GM21717 (cell line): Measurements from ENCODE around the gene CPEB1.
"Not testable (repeated sequence)": the region's sequence is repeated elsewhere in the genome, so short reads cannot be mapped to it uniquely, and the experiment has no call there.

Experiments used
- ATAC-seq: cut with Tn5 transposase; IDR thresholded peaks from one replicate; pipeline ENCODE4 v1.9.1; 2021; ENCODE audit warnings: mild to moderate bottlenecking, moderate library complexity; ENCODE audit not compliant: unreplicated experiment

Gene CPEB1

DNA sequence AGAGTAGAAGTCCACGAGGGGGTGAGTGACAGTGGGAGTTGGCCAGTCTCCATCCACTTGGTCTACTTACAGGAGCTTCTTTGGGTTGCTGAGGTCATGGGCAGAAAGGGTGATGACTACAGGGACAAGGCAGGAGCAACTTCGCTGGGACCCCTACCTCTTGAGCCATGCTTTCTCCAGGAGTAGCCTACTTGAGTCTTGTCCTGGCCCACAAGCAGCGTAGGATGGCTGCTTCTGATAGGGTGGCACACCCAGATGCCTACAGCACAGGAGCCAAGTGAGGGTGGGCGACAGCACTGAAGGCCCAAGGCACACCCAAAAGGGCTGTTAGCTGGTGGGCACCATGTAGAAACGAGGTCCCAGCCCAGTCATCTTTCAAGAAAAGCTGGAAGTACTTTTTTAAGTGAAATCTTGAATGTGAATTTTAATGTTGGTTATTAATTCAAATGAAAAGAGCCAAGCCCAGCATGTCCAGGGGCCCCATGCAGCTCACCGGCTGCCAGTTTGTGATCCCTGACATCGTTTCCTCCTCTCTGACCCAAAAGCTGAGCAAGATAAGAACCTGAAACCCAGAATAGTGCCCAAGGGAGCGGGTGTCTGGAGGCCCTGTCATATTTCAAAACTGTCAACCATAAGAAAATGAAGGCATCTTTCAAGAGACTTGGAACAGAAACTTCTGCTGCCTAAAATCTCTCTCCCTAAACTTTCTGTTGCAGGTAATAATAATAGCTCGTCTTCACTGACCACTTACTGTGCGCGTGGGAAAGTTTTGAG, 2.2 kb upstream of the CPEB1 start:
- no peak for ATAC-seq

DNA sequence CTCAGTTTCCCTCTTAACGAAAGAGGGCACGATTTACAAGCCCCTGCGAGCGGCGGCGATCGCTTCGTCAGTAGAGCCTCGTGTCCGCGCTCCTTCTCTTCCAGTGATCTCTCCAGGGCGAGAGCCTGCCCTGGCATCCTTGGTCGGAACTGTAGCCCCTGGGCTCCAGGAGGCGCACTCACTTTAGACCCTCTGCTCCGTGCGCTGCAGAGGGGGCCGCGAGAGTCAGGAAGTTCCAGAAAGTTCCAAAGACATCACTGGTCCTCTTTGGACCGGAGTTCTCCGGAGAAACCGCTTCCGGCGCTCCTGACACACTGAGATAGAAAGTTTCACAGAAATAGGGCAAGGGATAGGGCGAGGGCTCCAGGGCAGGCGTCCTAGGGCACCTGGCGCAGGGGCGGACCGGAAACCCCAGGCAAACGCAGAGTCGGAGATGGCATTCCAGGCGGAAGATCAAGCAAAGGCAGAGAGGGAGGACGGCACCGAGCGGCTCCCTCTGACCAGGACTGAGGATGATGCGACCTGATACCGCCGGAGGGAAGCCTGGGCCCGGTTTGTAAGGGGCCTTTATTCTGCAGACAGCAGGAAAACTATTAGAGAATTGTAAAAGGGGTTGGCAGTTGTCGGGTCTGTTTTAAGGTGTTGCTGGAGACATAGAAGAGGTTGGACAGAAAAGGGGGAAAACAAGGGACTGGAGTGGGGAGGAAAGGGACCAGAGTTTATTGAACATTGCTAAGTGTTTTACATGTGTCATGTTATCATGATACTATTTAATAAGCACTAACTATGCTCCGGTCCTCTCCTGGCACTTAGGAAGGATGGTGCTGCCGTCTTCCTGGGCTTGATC, 1.3 kb upstream of the CPEB1 start:
- no peak for ATAC-seq

DNA sequence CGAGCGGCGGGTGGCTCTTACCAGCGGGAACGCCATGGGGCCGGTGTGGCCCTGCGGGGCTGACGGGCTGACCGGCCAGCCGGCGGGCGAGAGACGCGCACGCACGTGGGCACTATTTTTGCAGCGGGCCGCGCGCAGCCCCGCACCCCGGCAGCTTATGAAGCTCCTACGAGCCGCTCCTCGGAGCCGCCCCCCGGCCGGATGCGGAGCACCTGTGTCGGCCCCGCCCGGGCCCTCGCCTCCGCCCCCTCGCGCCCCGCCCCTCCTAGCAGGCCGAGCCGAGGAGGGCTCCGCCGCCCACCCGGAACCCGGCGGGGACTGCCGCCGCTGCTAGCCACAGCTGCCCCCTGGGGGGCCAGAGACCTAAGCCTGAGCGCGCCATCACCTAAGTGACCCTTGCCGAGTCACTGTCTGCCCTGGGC, 683 bp upstream of the CPEB1 start:
- no peak for ATAC-seq

DNA sequence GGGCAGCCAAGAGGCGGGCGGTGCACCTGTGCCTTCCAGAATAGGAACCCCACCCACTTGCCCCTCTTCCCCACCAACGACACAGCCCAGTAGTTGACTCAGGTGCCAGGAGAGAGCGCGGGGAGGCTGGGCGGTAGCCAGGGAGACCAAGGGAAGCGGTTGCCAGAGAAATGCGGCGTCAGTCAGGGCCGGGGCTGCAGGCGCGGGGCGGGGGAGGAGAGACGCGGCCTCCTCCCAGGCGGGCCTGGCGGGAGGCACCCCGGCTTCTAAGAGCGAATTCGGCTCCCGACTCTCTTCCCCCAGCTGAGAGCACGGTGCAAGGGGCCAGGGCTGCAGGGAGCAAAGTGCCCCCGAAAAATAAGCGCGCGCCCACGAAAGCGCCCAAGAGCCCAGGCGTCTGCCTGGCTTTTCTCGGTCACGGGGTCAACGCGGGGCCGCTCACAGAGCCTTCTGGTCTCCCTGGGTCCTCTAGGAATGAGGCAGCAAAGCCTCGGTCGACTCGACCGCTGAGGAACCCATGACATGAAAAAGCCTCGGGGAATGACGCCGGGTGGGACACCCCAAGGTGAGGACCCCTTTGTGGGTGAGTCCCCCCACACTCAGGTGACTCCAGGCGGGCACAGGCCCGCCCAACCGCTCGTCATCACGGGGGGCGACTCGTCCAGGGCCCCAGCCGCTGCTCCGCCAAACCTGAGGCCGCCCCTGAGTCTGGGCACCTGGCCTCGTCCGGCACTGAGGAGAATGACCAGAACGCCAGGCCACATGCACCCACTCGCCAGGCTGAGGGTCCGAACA, 716 bp downstream of the CPEB1 start:
- no peak for ATAC-seq

DNA sequence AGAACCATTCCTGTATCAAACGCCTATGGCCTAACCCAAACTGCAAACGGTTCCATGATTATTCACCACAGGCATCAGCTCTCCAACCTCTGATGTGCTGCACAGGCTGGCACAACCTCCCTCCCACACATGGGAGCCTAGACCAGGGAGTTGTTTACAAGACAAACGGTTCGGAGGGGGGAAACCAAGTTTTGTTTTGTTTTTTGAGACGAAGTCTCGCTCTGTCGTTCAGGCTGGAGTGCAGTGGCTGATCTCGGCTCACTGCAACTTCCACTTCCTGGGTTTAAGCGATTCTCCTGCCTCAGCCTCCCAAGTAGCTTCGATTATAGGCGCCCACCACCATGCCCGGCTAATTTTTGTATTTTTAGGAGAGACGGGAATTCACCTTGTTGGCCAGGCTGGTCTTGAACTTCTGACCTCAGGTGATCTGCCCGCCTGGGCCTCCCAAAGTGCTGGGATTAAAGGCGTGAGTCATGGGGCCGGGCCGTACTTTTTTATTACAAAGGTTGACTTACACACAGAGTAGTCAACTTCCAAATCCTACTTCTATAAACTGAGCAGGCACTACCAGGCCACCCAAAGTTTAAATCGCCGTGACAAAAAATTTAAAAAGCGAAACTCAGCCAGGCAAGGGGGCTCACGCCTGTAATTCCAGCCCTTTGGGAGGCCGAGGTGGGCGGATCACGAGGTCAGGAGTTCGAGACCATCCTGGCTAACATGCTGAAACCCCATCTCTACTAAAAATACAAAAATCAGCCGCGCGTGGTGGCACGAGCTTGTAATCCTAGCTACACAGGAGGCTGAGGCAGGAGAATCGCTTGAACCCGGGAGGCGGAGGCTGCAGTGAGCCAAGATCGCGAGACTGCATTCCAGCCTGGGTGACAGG, 2.0 kb downstream of the CPEB1 start:
- ATAC-seq, result not testable (repeated sequence)

DNA sequence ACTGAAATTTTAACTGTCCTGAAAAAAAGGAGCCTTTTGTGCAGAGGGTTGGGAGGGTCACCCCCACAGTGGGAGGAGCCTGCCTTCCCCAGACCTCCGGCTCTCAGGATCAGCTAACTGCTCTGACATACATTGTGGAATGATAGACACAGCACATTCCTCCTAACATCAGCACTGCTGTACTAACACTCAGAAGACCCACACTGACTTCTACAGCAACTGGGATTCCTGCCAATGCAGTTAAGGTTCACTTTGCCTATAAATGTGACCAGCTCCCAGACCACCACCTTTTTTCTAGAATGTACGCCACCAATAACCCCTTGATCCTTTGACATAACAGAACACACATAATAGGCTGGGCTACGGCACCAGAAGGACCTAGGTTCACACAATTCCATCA, 3.2 kb downstream of the CPEB1 start:
- no peak for ATAC-seq

DNA sequence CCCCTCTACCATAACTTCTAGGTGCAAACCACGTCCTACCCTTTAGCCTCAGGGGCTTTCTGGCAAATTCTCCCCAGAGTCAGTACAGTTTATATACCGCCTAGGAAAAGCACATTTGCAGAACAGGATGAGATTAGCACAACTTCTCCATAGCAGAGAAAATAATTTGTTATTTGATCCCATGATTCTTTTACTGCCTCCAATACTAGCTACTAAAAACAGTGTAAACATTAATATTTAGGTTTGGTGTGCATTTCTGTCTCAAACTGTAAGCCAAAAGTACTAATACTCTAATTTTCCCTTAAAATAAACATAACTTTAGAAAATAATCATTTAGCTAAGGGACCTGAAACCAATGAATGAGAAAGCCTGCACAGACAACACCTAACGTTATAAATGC, 4.5 kb downstream of the CPEB1 start:
- no peak for ATAC-seq

DNA sequence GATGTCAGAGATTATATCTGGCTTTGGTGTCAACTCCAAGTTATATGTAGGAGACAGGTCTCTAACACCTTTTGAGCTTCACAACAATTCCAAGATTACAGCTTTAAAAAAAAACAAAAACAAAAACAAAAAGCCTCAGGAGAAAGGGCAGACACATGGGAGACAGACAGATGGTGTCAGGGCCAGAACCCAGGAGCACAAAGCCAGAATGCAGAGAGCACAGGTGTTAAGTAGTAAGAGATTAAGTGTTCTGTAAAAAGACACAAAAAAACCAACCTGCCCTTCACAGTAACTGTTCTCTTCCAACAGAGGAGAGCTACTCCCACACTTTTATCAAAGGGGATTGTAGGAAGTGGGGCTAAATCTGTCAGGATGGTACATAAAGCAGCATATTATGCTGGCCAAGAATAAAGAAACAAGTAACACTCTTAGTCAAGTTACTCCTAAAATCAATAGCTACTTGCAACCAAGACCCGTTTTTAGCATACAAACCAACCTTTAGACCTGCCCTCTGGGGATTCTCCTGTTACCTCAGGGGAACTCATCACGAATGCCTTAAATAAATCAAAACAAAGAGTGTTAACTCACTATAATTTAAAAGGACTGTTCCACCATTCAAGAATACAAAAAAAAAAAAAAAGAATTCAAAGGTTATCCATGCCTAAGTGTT, 5.9 kb downstream of the CPEB1 start:
- no peak for ATAC-seq

DNA sequence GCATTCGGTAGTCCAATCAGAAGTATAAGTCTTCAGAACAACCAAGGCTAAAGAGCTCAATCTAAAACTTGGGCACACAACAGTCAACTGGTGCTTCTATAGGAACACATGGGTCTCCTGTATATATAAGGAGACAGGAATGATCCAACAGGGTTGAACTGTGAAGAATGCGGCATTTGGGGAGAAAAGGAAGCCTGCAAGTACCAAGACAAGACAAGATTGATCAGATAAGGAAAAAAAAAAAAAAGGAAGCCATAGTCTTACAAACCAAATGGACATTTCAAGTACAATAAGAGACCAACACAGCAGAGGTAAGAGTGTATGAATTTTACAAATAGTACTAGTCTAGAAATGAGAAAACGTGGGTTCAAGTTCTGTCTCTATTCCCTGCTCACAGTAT, 6.5 kb downstream of the CPEB1 start:
- no peak for ATAC-seq

DNA sequence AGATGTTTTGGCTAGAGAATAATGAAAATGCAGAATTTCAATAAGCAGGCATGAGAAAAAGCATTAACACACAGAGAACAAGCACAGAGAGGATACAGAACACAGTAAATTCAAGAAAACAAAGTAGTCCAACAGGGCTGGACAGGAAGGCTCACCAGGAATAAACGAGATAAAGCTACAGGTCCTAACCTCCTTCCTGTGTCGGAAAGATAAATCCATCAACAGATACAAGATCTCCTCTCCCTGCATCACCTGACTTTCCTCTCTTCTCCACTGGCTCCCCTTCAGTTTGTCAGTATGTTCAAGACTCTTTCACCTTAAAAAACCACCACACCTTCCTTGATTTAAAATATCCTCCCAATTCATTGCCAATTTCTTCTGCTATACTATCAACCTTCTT, 11.4 kb downstream of the CPEB1 start:
- no peak for ATAC-seq

DNA sequence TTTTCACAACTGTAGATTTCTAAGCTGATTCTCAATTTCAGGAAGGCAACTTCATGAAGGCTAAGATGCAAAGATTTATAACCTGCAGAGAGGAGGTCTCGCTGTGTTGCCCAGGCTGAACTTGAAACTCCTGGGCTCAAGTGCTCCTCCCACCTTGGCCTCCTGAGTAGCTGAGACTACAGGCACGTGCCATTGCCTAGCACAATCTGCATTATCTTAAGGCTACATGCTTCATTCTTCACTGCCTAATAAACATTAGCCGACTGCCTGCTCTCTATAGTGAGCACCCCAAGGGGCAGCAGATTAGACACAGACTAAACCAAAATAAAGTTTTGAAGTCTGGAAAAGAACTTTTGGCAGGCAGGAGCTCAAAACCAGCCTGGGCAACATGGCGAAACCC, 17.1 kb downstream of the CPEB1 start:
- no peak for ATAC-seq

DNA sequence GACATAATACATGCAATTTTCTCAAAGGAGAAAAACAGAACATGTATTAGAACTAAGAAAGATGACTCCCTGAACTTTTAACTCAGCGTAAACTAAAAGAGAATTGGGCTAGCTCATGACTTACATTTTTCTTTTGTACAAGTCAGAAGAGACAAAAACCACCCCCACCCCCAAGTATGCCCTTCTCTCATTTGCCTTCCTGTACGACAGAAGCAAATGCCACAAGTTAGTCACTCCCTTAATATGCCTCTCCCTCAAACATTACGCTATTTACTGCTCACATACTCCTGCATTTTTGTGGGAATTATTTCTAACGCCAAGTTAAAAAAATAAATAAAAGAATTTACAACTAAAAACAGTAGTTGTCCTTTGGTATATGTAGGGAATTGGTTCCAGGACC, 22.0 kb downstream of the CPEB1 start:
- no peak for ATAC-seq

DNA sequence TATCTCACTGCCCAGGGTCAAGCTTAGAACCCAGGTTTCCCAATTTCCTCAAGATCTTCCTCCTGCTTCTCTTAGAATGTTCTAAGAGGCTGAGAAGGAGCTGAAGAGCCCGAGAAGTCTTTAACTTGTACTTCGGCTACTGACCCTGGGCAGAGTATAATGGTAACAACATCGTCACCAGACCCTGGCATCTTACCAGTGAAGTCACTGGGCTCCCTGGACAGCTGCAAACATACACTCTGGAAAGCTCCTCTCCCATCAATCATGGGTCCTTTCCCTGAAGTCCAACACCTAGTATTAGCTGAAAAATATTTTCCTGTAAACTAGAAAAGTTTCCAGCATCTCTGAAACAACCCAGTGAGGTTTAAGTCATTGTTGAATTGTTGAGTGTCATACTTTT, 22.7 kb downstream of the CPEB1 start:
- no peak for ATAC-seq

DNA sequence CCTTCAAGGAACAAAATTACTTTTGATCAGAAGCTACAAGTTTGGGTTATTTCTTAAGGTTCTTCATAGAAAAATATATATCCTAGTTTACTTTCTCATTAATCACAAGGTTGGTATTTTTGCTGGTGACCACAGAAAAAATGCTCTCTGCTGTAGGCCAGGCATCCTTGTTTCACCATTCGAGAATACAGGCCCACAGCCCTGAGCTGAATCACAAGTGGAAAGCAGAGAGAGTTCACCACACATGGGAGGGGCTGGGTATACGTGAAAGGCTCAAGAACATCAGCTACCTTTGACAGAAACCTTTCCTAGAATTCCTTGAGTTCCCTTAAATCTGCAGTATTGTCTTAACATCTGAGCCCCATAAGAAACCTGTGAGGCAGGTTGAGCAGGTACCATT, 23.2 kb downstream of the CPEB1 start:
- no peak for ATAC-seq

DNA sequence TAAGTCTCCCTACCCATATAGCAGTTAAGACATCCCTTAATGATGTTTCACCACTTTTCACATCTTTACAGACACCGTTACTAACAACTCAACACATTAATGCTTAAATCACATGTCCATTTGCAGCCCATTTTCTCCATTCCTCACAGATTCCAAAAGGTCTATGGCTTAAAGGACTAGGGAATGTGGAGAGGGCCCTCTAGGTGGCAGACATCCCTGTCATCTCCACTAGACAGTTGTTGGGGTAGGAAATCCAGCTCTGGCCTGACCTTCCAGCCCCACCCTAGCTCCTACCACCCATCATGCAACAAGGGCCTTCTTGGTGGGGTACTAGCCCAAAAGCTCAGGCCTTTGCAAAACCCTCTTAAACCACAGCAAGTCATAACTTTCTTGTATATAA, 25.2 kb downstream of the CPEB1 start:
- no peak for ATAC-seq

DNA sequence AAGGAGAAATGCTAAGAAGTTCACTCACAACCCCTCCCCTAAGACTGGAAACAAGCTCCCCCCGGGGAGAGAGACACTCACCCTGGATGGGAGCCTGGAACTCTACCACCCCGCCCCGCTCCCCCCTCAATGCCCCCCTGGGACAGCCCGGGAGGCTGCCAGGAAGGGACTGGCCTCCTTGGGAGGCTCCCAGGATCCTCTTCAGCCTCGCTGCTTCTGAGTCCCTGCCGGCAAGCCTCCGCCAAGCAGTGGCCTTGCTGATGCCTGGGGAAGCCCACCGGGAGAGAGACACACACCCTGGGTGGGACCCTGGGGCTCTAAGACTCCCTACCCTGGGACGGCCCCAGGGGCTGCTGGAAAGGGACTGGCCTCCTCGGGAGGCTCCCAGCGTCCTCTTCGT, 33.4 kb downstream of the CPEB1 start:
- no peak for ATAC-seq

DNA sequence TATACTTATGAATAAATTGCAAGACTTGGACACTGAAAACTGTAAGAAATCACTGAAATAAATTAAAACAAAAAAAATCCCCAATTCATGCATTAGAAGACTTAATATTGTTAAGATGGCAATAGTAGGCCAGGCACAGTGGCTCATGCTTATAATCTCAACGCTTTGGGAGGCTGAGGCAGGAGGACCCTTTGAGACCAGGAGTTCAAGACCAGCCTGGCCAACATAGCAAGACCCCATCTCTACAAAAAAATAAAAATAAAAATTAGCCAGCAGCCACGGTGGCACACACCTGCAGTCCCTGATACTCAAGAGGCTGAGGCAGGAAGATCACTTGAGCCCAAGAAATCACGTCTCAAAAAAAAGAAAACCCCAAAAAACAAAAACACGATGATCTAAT, 35.8 kb downstream of the CPEB1 start:
- no peak for ATAC-seq

DNA sequence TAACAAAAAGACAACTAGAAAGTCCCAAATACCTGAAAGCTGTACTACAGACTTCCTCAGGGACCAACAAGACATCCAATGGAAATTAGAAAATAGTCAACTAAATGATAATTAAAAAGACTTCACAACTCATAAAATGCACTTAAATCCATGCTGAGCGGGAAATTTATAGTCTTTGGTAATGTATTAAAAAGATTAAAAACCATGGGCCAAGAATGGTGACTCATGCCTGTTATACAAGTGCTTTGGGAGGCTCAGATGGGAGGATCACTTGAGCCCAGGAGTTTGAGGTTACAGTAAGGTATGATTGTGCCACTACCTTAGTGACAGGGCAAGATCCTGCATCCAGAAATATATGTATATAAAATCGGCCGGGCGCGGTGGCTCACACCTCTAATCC, 45.0 kb downstream of the CPEB1 start:
- no peak for ATAC-seq

DNA sequence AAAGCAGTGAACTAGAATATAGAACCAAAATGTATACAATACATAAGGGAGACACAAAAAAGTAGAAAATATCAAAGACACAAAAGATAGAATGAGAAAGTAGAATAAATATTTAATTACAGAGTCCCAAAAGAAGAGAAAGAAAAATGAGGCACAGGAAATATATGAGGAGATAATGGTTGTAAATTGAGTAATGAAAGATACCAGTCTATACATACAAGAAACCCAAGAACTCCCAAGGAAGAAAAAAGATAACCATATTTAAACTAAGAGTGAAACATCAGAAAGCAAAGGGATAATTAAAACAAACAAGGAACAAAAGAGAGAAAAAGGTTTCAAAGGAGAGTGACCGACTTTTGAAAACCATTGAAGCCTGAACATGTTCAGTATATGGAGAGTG, 47.3 kb downstream of the CPEB1 start:
- ATAC-seq, result no peak

DNA sequence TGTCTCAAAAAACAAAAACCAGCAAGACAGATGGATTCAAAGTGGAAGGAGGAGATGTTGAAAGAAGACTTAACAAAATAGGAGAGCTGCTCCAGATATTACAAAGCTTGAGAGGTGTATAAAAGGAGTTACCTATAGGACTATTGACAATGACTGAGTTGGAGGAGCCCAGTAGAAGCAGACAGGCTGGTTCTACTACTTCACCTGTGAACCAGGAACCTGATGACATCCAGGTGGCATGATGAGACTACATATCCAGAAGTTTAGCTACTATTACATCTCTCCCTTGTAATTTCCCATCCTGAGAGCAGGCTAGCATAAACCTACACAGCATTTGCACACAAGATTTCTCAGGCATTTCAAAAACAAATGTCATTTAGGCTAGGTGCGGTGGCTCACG, 49.3 kb downstream of the CPEB1 start:
- ATAC-seq, result no peak
